ENCODE results near the gene PLA2G5. TPM values are rescaled to one million over a fixed set of nuclear protein-coding genes. Genes with fewer than 3 reads are reported as not detected.

PLA2G5 gene
- total and polyA plus RNA-seq, 2 of the 8 experiments (the other 6 are each of a cell fraction or from before 2014, with no cell fraction given), result 0.05 TPM; not detected in 1

- Histone ChIP-seq H3K27me3 (replicated peaks in 1 of 4; ENCODE audit: control insufficient read depth in 3 of 4, extremely low read depth in 1 of 4, insufficient read depth in 3 of 4, low read length in 3 of 4) (no peaks in the 10 kb centered on the region), H3K79me1 (ENCODE audit: low read depth, low read length) (no peaks in the 10 kb centered on the region)
Observed at GRCh38 chr1:20079661-20080305, 9.8 kb downstream of the PLA2G5 start.

More at GRCh38 chr1:20079661-20080305, 9.8 kb downstream of the PLA2G5 start:
- Histone ChIP-seq H2BK12ac (ENCODE audit: low read depth, low read length) (no peak overlapping the region), H4K5ac (ENCODE audit: insufficient read length, low read depth, low read length) (no peak overlapping the region), H3K4me3 (ENCODE audit: extremely low read depth in 1 of 4, insufficient read depth in 2 of 4, low read depth in 3 of 4, low read length in 4 of 4) (no peak overlapping the region), H3K79me2 (ENCODE audit: control insufficient read depth in 1 of 2, insufficient read depth in 2 of 2, low read length in 2 of 2) (no peaks in the 10 kb centered on the region), H3K4me1 (replicated peaks in 1 of 4; ENCODE audit: control insufficient read depth in 3 of 4, insufficient read depth in 4 of 4, low read length in 3 of 4) (no peaks in the 10 kb centered on the region; a peak in 1 of 7 replicates), H3K36me3 (ENCODE audit: control insufficient read depth in 2 of 4, insufficient read depth in 4 of 4, low read length in 3 of 4) (no peaks in the 10 kb centered on the region), H3K56ac (replicated peaks; ENCODE audit: insufficient read length, low read depth, low read length) (no peak overlapping the region), H4K20me1 (replicated peaks in 1 of 2; ENCODE audit: control insufficient read depth in 1 of 2, insufficient read depth in 2 of 2, low read length in 2 of 2) (no peaks in the 10 kb centered on the region), H3K23ac (ENCODE audit: insufficient read length) (no peak overlapping the region), H2BK5ac (ENCODE audit: low read depth, low read length) (no peak overlapping the region; the same call in 1 of the 2 replicates), H3K9me3 (ENCODE audit: insufficient read depth in 2 of 2, low read depth in 1 of 2, low read length in 1 of 2) (no peaks in the 10 kb centered on the region), H3K23me2 (ENCODE audit: low read depth, low read length) (no peaks in the 10 kb centered on the region), H2BK15ac (ENCODE audit: low read length) (no peak overlapping the region), H2BK20ac (ENCODE audit: low read length) (0 out of 2 replicates have a peak overlapping the region, but pooled peaks have one; percentile 37), H3K4ac (replicated peaks; ENCODE audit: insufficient read length, low read depth, low read length) (no peak overlapping the region), H3K4me2 (ENCODE audit: insufficient read depth in 1 of 2, low read depth in 2 of 2, low read length in 2 of 2) (no peak overlapping the region), H4K8ac (ENCODE audit: extremely low read depth, insufficient read depth, low read length) (no peak overlapping the region), H2BK120ac (replicated peaks; ENCODE audit: low read depth, low read length) (no peak overlapping the region), H3K9ac (replicated peaks in 1 of 4; ENCODE audit: extremely low read depth in 1 of 4, low read depth in 3 of 4, low read length in 3 of 4) (no peak overlapping the region), H2AFZ (ENCODE audit: low read length) (no peak overlapping the region), H3K27ac (ENCODE audit: low read depth, low read length) (no peak overlapping the region), H3K14ac (ENCODE audit: insufficient read length) (no peak overlapping the region), H2AK5ac (ENCODE audit: low read depth, low read length) (no peak overlapping the region; the same call in 1 of the 2 replicates), H4K91ac (replicated peaks; ENCODE audit: insufficient read length, low read length) (no peak overlapping the region), H3K18ac (ENCODE audit: extremely low read depth, low read length) (no peak overlapping the region)
- ChIA-PET CTCF (ENCODE audit: partially characterized antibody) (interaction anchor here (1.4 to 1.8 kb wide), 2 partner anchors 73 to 105 kb away, joined by 4 to 6 read pairs; no protein-coding TSS in a partner anchor), POLR2A (ENCODE audit: partially characterized antibody) (no interaction called here)
- 90% methylated on average over 7 of the region's 8 CpGs; no CpG with 5 or more reads in 1 of the 2 experiments for WGBS, 2 experiments (ENCODE audit: extremely low coverage in 1 of 2, insufficient coverage in 1 of 2, insufficient read length in 1 of 2, insufficient replicate concordance in 2 of 2, low coverage in 1 of 2, low lambda C conversion rate in 2 of 2, missing lambda C conversion rate in 1 of 2)
- no peak for DNase-seq (ENCODE audit: low read depth in 1 of 2, low spot score in 2 of 2)
- FAIRE-seq, result no peak
- TF ChIP-seq SIRT6 (IDR thresholded peaks at IDR 0.05; ENCODE audit: low read length), result no peak
- TF ChIP-seq SIN3A (conservative IDR thresholded peaks at IDR 0.05 in 1 of 2, IDR thresholded peaks at IDR 0.05 in 1 of 2; ENCODE audit: low read depth in 1 of 2, low read length in 2 of 2), result no peak
- TF ChIP-seq POLR2A (IDR thresholded peaks at IDR 0.05; ENCODE audit: control extremely low read depth in 1 of 2, low read depth in 2 of 2, low read length in 2 of 2), result no peak
- TF ChIP-seq E2F6 (IDR thresholded peaks at IDR 0.05), result no peak
- TF ChIP-seq CHD1 (IDR thresholded peaks at IDR 0.05; ENCODE audit: low read depth, low read length), result no peak
- no peak for TF ChIP-seq BACH1 (IDR thresholded peaks at IDR 0.05; ENCODE audit: low read length)
